LNCaP clone FGC (cell line): ENCODE measurements around the gene SLC7A6.

ENCODE experiments used
- DNase-seq: peaks from one replicate; pipeline ENCODE4 v3.0.0-alpha.2; 2011; ENCODE audit warnings: low read depth
- H3K4me3 ChIP-seq: 2 replicates; pipeline ENCODE4 v1.5.1; 2011; ENCODE audit warnings: mild to moderate bottlenecking, low read depth, low read length, control low read depth
- TF ChIP-seq, protein P1 (sequence below): IDR thresholded peaks from 2 replicates; pipeline ENCODE4 v1.5.1; 2012; ENCODE audit warnings: mild to moderate bottlenecking; ENCODE audit not compliant: control insufficient read depth, insufficient read depth; ENCODE audit errors: extremely low read depth

Gene SLC7A6

DNA sequence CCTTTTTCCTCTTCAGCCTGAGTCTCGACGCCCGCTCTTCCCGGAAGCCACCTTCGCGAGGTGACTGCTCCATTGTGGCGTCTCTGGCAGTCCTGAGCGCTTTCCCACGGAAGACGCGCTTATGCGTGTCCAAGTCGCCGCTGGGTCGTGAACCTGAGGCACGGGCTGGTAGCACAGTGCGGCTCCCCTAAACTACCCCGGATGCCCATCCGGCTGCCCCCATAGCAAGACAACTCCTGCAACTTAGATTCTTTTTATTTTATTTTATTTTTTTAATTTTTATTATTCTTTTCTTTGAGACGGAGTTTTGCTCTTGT, 26.3 kb upstream of the SLC7A6 start:
- TF ChIP-seq, protein P1, sequence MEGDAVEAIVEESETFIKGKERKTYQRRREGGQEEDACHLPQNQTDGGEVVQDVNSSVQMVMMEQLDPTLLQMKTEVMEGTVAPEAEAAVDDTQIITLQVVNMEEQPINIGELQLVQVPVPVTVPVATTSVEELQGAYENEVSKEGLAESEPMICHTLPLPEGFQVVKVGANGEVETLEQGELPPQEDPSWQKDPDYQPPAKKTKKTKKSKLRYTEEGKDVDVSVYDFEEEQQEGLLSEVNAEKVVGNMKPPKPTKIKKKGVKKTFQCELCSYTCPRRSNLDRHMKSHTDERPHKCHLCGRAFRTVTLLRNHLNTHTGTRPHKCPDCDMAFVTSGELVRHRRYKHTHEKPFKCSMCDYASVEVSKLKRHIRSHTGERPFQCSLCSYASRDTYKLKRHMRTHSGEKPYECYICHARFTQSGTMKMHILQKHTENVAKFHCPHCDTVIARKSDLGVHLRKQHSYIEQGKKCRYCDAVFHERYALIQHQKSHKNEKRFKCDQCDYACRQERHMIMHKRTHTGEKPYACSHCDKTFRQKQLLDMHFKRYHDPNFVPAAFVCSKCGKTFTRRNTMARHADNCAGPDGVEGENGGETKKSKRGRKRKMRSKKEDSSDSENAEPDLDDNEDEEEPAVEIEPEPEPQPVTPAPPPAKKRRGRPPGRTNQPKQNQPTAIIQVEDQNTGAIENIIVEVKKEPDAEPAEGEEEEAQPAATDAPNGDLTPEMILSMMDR = no peak
- peak overlapping the region; percentile 49 for H3K4me3 ChIP-seq
- DNase-seq = no peak

DNA sequence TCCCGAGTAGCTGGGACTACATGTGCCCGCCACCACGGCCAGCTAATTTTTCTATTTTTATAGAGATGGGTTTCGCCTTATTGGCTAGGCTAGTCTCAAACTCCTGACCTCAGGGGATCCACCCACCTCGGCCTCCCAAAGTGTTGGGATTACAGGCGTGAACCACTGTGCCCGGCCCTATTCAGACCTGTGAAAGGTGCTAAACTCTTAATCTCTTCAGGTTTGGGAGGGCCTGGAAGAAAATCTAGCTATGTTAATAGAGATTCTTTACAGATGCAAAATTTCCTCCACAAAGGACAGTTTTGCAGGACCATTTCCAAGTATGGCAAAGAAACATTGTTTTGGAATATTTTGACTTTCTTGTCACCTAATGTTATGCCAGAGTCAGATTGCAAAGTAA, 22.2 kb upstream of the SLC7A6 start:
- TF ChIP-seq, protein P1 = no peak
- H3K4me3 ChIP-seq = no peak overlapping the region
- no peak for DNase-seq

- H3K4me3 ChIP-seq = no peak overlapping the region
- no peak for DNase-seq
- TF ChIP-seq, protein P1 = no peak
Measured at GRCh38 chr16:68242926-68243858, 21.1 kb upstream of the SLC7A6 start.

DNA sequence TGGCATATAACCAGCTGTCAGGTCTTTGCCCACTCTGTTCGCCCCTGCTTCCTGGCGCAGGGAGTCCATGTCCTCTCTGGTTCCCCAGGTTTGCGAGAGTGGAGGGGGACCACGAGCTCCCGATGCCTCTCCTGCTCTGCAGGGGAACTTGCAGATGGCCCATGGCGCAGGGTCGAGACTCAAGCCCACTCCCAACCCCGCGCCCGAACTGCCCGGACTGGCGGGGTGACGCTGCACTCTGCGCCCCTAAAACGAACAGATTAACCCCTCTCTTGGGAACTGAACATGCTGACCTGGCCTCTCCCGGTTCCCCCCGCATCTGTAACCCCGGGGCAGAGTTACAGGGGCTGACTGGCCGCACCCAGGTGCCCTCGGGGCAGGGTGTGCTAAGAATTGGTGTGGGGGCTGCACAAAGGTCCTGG, 19.8 kb upstream of the SLC7A6 start:
- DNase-seq = no peak
- peak overlapping the region; percentile 81 for H3K4me3 ChIP-seq
- TF ChIP-seq, protein P1 = no peak

DNA sequence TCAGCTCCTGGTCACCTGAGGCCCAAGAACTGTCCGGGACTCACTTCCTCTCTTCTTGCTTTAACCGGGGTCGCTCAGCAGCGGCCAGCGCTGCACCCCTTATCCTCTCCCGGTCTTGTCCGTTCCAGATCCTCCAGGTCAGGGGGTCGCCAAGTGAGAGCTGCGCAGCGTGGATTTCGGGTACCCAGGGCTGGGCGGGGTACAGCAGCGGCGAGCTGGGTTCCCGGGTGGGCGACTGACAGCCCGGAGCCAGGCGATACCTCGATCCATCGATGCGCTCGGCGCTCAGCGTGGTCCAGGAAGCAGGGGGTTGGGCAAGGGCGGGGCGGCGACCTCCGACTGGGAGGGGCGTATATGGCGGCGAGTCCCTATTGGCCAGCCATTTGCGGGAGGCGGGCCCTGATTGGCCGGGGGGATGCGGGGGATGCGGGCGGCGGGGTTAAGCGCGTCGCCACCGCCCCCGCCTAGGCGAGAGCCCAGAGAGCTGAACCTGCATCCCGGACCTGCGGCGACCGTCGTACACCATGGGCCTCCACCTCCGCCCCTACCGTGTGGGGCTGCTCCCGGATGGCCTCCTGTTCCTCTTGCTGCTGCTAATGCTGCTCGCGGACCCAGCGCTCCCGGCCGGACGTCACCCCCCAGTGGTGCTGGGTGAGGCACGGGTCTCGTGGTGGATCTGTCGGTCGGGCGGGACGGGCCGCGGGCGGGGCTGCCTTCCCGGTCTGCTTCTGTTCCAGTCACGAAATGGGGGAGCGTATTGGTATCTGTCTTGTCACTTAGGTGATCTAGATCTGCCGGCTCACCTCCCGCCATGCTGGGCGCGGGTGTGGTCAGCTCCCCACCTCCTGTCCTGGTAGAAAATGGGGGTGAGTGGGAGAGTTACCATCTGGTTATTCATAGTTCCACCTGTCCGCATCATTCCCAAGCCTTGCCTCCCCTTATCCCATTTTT, 19.1 kb upstream of the SLC7A6 start, which contains the start of gene PLA2G15:
Gene PLA2G15, plus strand, starts transcription at position 471 of the 951 bp plus-strand sequence. Its CDS starts 54 bp downstream, at position 525.
- DNase-seq = peak; percentile 72
- TF ChIP-seq, protein P1 = no peak
- H3K4me3 ChIP-seq = peak within 1 kb of the TSS; percentile 81

DNA sequence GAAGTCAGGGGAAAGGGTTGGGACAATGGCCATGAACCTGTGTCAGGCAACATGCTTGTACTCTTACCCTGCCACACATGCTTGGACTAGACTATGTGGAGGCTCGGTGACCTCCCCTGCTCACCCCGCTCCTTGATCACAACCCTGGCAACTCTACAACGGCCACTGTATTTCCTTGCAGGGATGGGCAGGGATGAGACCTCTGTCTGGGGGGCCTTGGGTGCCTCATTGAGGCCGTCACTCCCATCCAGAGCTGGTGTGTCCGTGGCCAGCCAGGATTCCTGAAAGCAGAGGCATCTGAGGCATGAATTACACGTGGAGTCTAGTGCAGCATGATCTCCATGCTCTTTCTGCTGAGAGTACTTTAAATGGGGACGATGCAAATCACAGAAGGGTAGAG, 18.2 kb upstream of the SLC7A6 start:
- no peak for DNase-seq
- TF ChIP-seq, protein P1 = no peak
- peak overlapping the region; percentile 81 for H3K4me3 ChIP-seq
